K562 (cell line): Measurements from ENCODE around the gene KRT4. TPM values are rescaled to one million over a fixed set of nuclear protein-coding genes. Genes with fewer than 3 reads are reported as not detected.

Experiments
- SIRT6 ChIP-seq: IDR thresholded peaks from one replicate; pipeline ENCODE4 v1.6.1; 2012; ENCODE audit warnings: low read depth, mild to moderate bottlenecking, control low read depth, inconsistent platforms, low read length, moderate library complexity
- polyA plus RNA-seq, 8 experiments: library from polyadenylated mRNA; depleted of rRNA in 4 of 8; stranded (reverse) in 5 of 8; unstranded in 3 of 8; fragments of >200 nt; fragmentation: Nextera tagmentation in 2 of 8; fragmentation: Illumina TruSeq in 1 of 8; extraction: Ambion mirVana in 2 of 8; extraction: Trizol in 1 of 8; gene quantifications; 2 replicates each; pipeline versions ENCODE4 v1.2.1 to v1.2.3, GENCODE V29; 2011 to 2014; ENCODE audit warnings: inconsistent platforms in 1 of 8, missing spikeins in 1 of 8
- total RNA-seq, 7 experiments: library from RNA; depleted of rRNA in 6 of 7; stranded (reverse); fragments of >200 nt in 6 of 7; fragmentation: Illumina TruSeq in 2 of 7; extraction: Trizol in 2 of 7; gene quantifications; 2 replicates each; pipeline versions ENCODE4 v1.2.1 to v1.2.3, GENCODE V29; 2011 to 2021; ENCODE audit warnings: low replicate concordance in 1 of 7
- TF ChIP-seq, protein P1 (sequence below): fragments of 450-650 bp; IDR thresholded peaks from 2 replicates; pipeline ENCODE4 v1.6.1; 2017; ENCODE audit warnings: antibody characterized with exemption, mild to moderate bottlenecking
- TF ChIP-seq, protein P2 (sequence below), 2 experiments: IDR thresholded peaks; 2 replicates each; pipeline ENCODE4 v1.6.1; 2012; ENCODE audit warnings: improper control_type of control experiment in 2 of 2, low read depth in 2 of 2, low read length in 2 of 2, borderline replicate concordance in 1 of 2

Gene KRT4
- total and polyA plus RNA-seq, 9 of the 15 experiments (the other 6 are each of a cell fraction or from before 2014, with no cell fraction given): not detected

DNA sequence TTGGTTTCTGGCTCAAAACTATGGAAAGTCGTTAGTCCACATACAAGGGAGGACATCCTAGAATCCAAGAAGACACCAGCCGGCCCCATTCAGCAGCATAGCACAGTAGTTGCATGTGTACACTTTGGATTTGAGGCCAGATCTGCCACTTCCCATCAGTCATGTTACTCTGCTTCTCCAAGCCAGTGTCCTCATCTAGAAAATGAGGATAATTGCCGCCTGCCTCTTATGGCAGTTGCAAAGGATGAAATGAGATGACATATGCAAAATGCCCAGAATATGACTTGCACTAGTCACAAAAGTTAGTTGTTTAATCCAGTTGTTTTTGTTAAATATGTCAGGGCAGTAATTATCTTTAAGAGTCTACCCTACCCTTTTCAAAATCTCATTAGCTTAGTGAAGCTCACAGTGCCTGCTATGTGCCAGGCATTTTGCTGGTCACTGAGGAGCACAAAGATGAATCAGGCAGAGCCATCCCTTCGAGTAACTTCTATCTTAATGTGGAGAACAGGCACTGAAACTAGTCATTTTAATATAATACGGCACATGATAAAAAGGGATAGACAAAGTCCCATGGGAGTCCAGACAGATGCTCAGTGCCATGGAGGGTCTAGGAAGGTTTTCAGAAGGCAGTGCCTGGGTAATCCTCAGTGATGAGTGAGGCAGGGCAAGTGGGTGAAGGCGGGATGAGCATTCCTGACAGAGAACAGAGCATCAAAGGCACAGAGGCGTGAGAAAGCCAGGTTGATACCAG is 30.2 kb downstream of the KRT4 start (continued):
- TF ChIP-seq, protein P1, sequence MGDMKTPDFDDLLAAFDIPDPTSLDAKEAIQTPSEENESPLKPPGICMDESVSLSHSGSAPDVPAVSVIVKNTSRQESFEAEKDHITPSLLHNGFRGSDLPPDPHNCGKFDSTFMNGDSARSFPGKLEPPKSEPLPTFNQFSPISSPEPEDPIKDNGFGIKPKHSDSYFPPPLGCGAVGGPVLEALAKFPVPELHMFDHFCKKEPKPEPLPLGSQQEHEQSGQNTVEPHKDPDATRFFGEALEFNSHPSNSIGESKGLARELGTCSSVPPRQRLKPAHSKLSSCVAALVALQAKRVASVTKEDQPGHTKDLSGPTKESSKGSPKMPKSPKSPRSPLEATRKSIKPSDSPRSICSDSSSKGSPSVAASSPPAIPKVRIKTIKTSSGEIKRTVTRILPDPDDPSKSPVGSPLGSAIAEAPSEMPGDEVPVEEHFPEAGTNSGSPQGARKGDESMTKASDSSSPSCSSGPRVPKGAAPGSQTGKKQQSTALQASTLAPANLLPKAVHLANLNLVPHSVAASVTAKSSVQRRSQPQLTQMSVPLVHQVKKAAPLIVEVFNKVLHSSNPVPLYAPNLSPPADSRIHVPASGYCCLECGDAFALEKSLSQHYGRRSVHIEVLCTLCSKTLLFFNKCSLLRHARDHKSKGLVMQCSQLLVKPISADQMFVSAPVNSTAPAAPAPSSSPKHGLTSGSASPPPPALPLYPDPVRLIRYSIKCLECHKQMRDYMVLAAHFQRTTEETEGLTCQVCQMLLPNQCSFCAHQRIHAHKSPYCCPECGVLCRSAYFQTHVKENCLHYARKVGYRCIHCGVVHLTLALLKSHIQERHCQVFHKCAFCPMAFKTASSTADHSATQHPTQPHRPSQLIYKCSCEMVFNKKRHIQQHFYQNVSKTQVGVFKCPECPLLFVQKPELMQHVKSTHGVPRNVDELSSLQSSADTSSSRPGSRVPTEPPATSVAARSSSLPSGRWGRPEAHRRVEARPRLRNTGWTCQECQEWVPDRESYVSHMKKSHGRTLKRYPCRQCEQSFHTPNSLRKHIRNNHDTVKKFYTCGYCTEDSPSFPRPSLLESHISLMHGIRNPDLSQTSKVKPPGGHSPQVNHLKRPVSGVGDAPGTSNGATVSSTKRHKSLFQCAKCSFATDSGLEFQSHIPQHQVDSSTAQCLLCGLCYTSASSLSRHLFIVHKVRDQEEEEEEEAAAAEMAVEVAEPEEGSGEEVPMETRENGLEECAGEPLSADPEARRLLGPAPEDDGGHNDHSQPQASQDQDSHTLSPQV: no peak
- TF ChIP-seq, protein P2, sequence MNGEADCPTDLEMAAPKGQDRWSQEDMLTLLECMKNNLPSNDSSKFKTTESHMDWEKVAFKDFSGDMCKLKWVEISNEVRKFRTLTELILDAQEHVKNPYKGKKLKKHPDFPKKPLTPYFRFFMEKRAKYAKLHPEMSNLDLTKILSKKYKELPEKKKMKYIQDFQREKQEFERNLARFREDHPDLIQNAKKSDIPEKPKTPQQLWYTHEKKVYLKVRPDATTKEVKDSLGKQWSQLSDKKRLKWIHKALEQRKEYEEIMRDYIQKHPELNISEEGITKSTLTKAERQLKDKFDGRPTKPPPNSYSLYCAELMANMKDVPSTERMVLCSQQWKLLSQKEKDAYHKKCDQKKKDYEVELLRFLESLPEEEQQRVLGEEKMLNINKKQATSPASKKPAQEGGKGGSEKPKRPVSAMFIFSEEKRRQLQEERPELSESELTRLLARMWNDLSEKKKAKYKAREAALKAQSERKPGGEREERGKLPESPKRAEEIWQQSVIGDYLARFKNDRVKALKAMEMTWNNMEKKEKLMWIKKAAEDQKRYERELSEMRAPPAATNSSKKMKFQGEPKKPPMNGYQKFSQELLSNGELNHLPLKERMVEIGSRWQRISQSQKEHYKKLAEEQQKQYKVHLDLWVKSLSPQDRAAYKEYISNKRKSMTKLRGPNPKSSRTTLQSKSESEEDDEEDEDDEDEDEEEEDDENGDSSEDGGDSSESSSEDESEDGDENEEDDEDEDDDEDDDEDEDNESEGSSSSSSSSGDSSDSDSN (IDR thresholded peaks at IDR 0.05; ENCODE audit: borderline replicate concordance in 1 of 2, low read depth in 2 of 2, low read length in 2 of 2): no peak
- TF ChIP-seq SIRT6: no peak
